HG03196 (cell line): ENCODE data around the gene HMGN2.
A peak's percentile ranks its signal among the peaks of the same experiment; 100 is the strongest.
"Not testable (repeated sequence)": the region's sequence is repeated elsewhere in the genome, so short reads cannot be mapped to it uniquely, and the experiment has no call there.

Source experiments
- ATAC-seq: cut with Tn5 transposase; IDR thresholded peaks from one replicate; pipeline ENCODE4 v1.9.1; 2021; ENCODE audit not compliant: unreplicated experiment

The HMGN2 gene

GRCh38 chr1:26476958-26477357 is 4.7 kb downstream of the HMGN2 start:
- no peak for ATAC-seq

GRCh38 chr1:26477446-26478152 is 5.4 kb downstream of the HMGN2 start:
- no peak for ATAC-seq

GRCh38 chr1:26478159-26478558 is 5.9 kb downstream of the HMGN2 start:
- ATAC-seq = no peak

GRCh38 chr1:26478988-26479387 is 6.7 kb downstream of the HMGN2 start:
- no peak for ATAC-seq

GRCh38 chr1:26482921-26483320 is 10.7 kb downstream of the HMGN2 start:
- no peak for ATAC-seq

GRCh38 chr1:26483980-26484379 is 11.7 kb downstream of the HMGN2 start:
- no peak for ATAC-seq

GRCh38 chr1:26490155-26490554 is 17.9 kb downstream of the HMGN2 start:
- ATAC-seq = no peak

- ATAC-seq = no peak
These were observed 21.0 kb downstream of the HMGN2 start for GRCh38 chr1:26493267-26493666.

- no peak for ATAC-seq
These were observed 21.7 kb downstream of the HMGN2 start for GRCh38 chr1:26493938-26494337.

- ATAC-seq = no peak
These were observed 24.6 kb downstream of the HMGN2 start for GRCh38 chr1:26496861-26497260.

GRCh38 chr1:26498894-26499293 is 26.7 kb downstream of the HMGN2 start:
- no peak for ATAC-seq

- ATAC-seq = peak; percentile 51
These were observed 28.4 kb downstream of the HMGN2 start for GRCh38 chr1:26500488-26501175.

- ATAC-seq = not testable (repeated sequence)
These were observed 38.5 kb downstream of the HMGN2 start for GRCh38 chr1:26510711-26511110.

GRCh38 chr1:26515836-26516235 is 43.6 kb downstream of the HMGN2 start:
- ATAC-seq = not testable (repeated sequence)

- ATAC-seq = no peak
These were observed 44.9 kb downstream of the HMGN2 start for GRCh38 chr1:26516987-26517765.

GRCh38 chr1:26517766-26518049 is 45.5 kb downstream of the HMGN2 start:
- no peak for ATAC-seq

- ATAC-seq = no peak
These were observed 46.1 kb downstream of the HMGN2 start for GRCh38 chr1:26518355-26518754.

- no peak for ATAC-seq
These were observed 48.1 kb downstream of the HMGN2 start for GRCh38 chr1:26520339-26520738.

- ATAC-seq = no peak
These were observed 49.4 kb downstream of the HMGN2 start for GRCh38 chr1:26521669-26522030.

GRCh38 chr1:26522073-26522472 is 49.8 kb downstream of the HMGN2 start:
- ATAC-seq = no peak

- ATAC-seq = no peak
These were observed 51.9 kb downstream of the HMGN2 start for GRCh38 chr1:26524181-26524580.
